K562 (cell line): ENCODE results near the gene MED14. TPM values are rescaled to one million over a fixed set of nuclear protein-coding genes. Genes with fewer than 3 reads are reported as not detected.

Experiments used
- ATAC-seq: fragments of 200-7000 bp; cut with Tn5 transposase; 3 replicates; pipeline ENCODE4 v1.9.1; 2020; ENCODE audit warnings: moderate library complexity
- BruUV-seq: library from RNA; stranded (reverse); fragments of 400-500 nt; replicated peaks from 2 replicates; lab custom pipeline; 2021; lab: Mats Ljungman, UMichigan
- CTCF ChIA-PET: fragments of 300-600 bp; formaldehyde crosslinking; extraction: SDS; loops from one replicate; lab custom pipeline; 2021; ENCODE audit warnings: low intra/inter-chr PET ratio; lab: Yijun Ruan, JAX
- POLR2A ChIA-PET: fragments of 300-600, 350-650 bp; sonication (Branson Sonifier 250); formaldehyde crosslinking; extraction: SDS; loops from one replicate; lab custom pipeline; 2021; ENCODE audit warnings: antibody characterized with exemption, inconsistent platforms; lab: Yijun Ruan, JAX
- DNase-seq, 4 experiments: peaks; one replicate each; pipeline versions ENCODE4 v3.0.0 to v3.0.0-alpha.2; 2011 to 2018; ENCODE audit warnings: low spot score in 3 of 4, mixed read lengths in 3 of 4; ENCODE audit errors: extremely low read depth in 1 of 4
- FAIRE-seq: peaks from 2 replicates; lab custom pipeline; 2011; peaks lifted over from hg19 to GRCh38; lab: Jason Lieb, UNC
- H2AFZ ChIP-seq: 2 replicates; pipeline ENCODE4 v1.6.0; 2011; ENCODE audit warnings: low read depth, low read length, control low read depth, inconsistent platforms
- H3K27ac ChIP-seq: fragments of 200-600 bp; 3 replicates; pipeline ENCODE4 v1.8.0; 2011; ENCODE audit warnings: low read depth, mild to moderate bottlenecking, control low read depth, inconsistent platforms, low read length, moderate library complexity, mixed read lengths; ENCODE audit errors: extremely low read depth
- H3K27me3 ChIP-seq, 2 experiments: fragments of 300-600 bp in 1 of 2; 2 replicates in 1 of 2; 3 replicates in 1 of 2; pipeline versions ENCODE4 v1.6.0 to v1.8.0; 2011; ENCODE audit warnings: inconsistent platforms in 2 of 2, low read length in 2 of 2, mild to moderate bottlenecking in 1 of 2, mixed read lengths in 1 of 2, moderate library complexity in 1 of 2; ENCODE audit not compliant: control insufficient read depth in 2 of 2, insufficient read depth in 2 of 2
- H3K36me3 ChIP-seq: fragments of 300-600 bp; 3 replicates; pipeline ENCODE4 v1.8.0; 2011; ENCODE audit warnings: mild to moderate bottlenecking, low read length, inconsistent platforms; ENCODE audit not compliant: control insufficient read depth, insufficient read depth
- H3K4me1 ChIP-seq, 2 experiments: fragments of 200-600 bp in 1 of 2; replicated peaks in 1 of 2; 2 replicates in 1 of 2; 3 replicates in 1 of 2; pipeline versions ENCODE4 v1.5.1 to v1.8.0; 2011; ENCODE audit warnings: inconsistent platforms in 2 of 2, low read length in 2 of 2, mild to moderate bottlenecking in 1 of 2, mixed read lengths in 1 of 2, moderate library complexity in 1 of 2; ENCODE audit not compliant: control insufficient read depth in 2 of 2, insufficient read depth in 2 of 2
- H3K4me2 ChIP-seq: 2 replicates; pipeline ENCODE4 v1.6.1; 2011; ENCODE audit warnings: low read length, control low read depth, inconsistent platforms, mixed read lengths; ENCODE audit not compliant: insufficient read depth
- H3K4me3 ChIP-seq: fragments of 200-600 bp; sonication (generic), shearing (Covaris generic); 2 replicates; pipeline ENCODE4 v1.5.1; 2016; ENCODE audit warnings: control low read depth, inconsistent platforms
- H3K79me2 ChIP-seq: fragments of 200-600 bp; 3 replicates; pipeline ENCODE4 v1.8.0; 2011; ENCODE audit warnings: low read length, inconsistent platforms; ENCODE audit not compliant: control insufficient read depth, insufficient read depth
- H3K9ac ChIP-seq, 2 experiments: 2 replicates each; pipeline versions ENCODE4 v1.6.0 to v1.6.1; 2011; ENCODE audit warnings: low read depth in 2 of 2, low read length in 2 of 2, control low read depth in 1 of 2, inconsistent platforms in 1 of 2, mild to moderate bottlenecking in 1 of 2, mixed read lengths in 1 of 2; ENCODE audit not compliant: insufficient read depth in 1 of 2
- H3K9me1 ChIP-seq: one replicate; pipeline ENCODE4 v1.6.0; 2011; ENCODE audit warnings: inconsistent platforms, mild to moderate bottlenecking, low read length, moderate library complexity; ENCODE audit not compliant: control insufficient read depth, insufficient read depth
- H3K9me3 ChIP-seq: replicated peaks from 2 replicates; pipeline ENCODE4 v1.5.1; 2011; ENCODE audit warnings: low read depth, low read length, inconsistent platforms; ENCODE audit not compliant: control insufficient read depth, insufficient read depth
- H4K20me1 ChIP-seq: replicated peaks from 2 replicates; pipeline ENCODE4 v1.6.1; 2011; ENCODE audit warnings: low read length, inconsistent platforms, mixed read lengths; ENCODE audit not compliant: control insufficient read depth, insufficient read depth
- ARID3A ChIP-seq: IDR thresholded peaks from 2 replicates; pipeline ENCODE4 v1.6.1; 2012; ENCODE audit warnings: low read depth, low read length, improper control_type of control experiment, borderline replicate concordance
- COPS2 ChIP-seq: fragments of 450-650 bp; conservative IDR thresholded peaks from 2 replicates; pipeline ENCODE4 v1.6.1; 2016; ENCODE audit warnings: mild to moderate bottlenecking, moderate library complexity
- E2F6 ChIP-seq, 2 experiments: IDR thresholded peaks; 2 replicates each; pipeline ENCODE4 v1.6.1; 2011; ENCODE audit warnings: borderline replicate concordance in 1 of 2, control low read depth in 1 of 2, low read depth in 1 of 2, low read length in 1 of 2, mild to moderate bottlenecking in 1 of 2, mixed read lengths in 1 of 2, moderate library complexity in 1 of 2; ENCODE audit not compliant: insufficient read depth in 1 of 2, insufficient read length in 1 of 2, poor library complexity in 1 of 2, severe bottlenecking in 1 of 2; ENCODE audit errors: extremely low read depth in 1 of 2
- ERF ChIP-seq: fragments of 450-650 bp; formaldehyde crosslinking; IDR thresholded peaks from 2 replicates; pipeline ENCODE4 v1.4.0; 2020; ENCODE audit warnings: mild to moderate bottlenecking, mixed read lengths
- HDAC2 ChIP-seq: fragments of 450-650 bp; IDR thresholded peaks from 2 replicates; pipeline ENCODE4 v1.6.1; 2016; ENCODE audit warnings: mild to moderate bottlenecking
- RNF2 ChIP-seq: sonication (generic); IDR thresholded peaks from 2 replicates; pipeline ENCODE4 v1.6.1; 2016
- WGBS: fragments of 100-300 bp; shearing (Covaris generic); methylation state at CpG from one replicate; pipeline ENCODE4 v1.1.6; 2016; ENCODE audit warnings: low coverage, mixed read lengths; ENCODE audit not compliant: insufficient coverage; ENCODE audit errors: missing lambda C conversion rate; 5-methylcytosine and 5-hydroxymethylcytosine counted together
- in situ Hi-C: fragments of 300-500 bp; cut with MboI; formaldehyde crosslinking; loops from 4 replicates; pipeline ENCODE4 v1.15.0; 2018; ENCODE audit warnings: inconsistent platforms, mixed read lengths
- intact Hi-C: fragments of 100-400 bp; cut with micrococcal nuclease; formaldehyde crosslinking; loops from 2 replicates; pipeline ENCODE4 v1.14.2; 2022
- polyA plus RNA-seq, 8 experiments: library from polyadenylated mRNA; depleted of rRNA in 4 of 8; stranded (reverse) in 5 of 8; unstranded in 3 of 8; fragments of >200 nt; fragmentation: Nextera tagmentation in 2 of 8; fragmentation: Illumina TruSeq in 1 of 8; extraction: Ambion mirVana in 2 of 8; extraction: Trizol in 1 of 8; gene quantifications; 2 replicates each; pipeline versions ENCODE4 v1.2.1 to v1.2.3, GENCODE V29; 2011 to 2014; ENCODE audit warnings: inconsistent platforms in 1 of 8, missing spikeins in 1 of 8
- total RNA-seq, 7 experiments: library from RNA; depleted of rRNA in 6 of 7; stranded (reverse); fragments of >200 nt in 6 of 7; fragmentation: Illumina TruSeq in 2 of 7; extraction: Trizol in 2 of 7; gene quantifications; 2 replicates each; pipeline versions ENCODE4 v1.2.1 to v1.2.3, GENCODE V29; 2011 to 2021; ENCODE audit warnings: low replicate concordance in 1 of 7
- TF ChIP-seq, protein P1 (sequence below): fragments of 200-800 bp; sonication (Bioruptor generic); IDR thresholded peaks from 2 replicates; pipeline ENCODE4 v1.6.1; 2017; ENCODE audit warnings: missing genetic modification characterization, missing compliant biosample characterization

MED14 gene
- total and polyA plus RNA-seq, 9 of the 15 experiments (the other 6 are each of a cell fraction or from before 2014, with no cell fraction given) = 9.2 to 35.3 (median 18.7) TPM

DNA sequence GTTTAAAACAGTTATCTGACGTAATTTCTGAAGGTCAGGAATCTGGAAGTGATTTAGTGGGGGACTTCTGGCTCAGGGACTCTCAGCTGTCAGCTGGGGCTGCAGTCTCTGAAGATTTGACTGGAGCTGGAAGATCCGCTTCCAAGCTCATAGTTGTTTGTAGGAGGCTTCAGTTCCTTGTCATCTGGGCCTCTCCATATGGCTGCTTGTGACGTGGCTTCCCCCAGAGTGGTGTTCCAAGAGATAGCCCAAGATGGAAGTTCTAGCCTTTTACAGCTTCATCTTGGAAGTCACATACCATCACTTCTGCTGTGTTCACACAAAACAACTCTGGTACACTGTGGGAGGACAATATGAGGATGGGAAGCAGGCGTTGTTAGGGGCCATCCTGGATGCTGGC, 110.0 kb downstream of the MED14 start:
- no peak overlapping the region for H3K9ac ChIP-seq
- no TSS peak for BruUV-seq
- H3K27me3 ChIP-seq = no peaks in the 10 kb centered on the region
- POLR2A ChIA-PET = no interaction called here
- no peak for ATAC-seq
- H3K9me3 ChIP-seq = no peaks in the 10 kb centered on the region
- CTCF ChIA-PET = no interaction called here
- H3K4me2 ChIP-seq = no peak overlapping the region
- no peak overlapping the region for H3K27ac ChIP-seq
- no peak for DNase-seq
- FAIRE-seq = no peak
- no peaks in the 10 kb centered on the region for H3K79me2 ChIP-seq
- H3K4me1 ChIP-seq = no peaks in the 10 kb centered on the region
- in situ Hi-C loops (no loop called here), intact Hi-C loops (no loop called here)
- H3K36me3 ChIP-seq = peaks cover 19% of the 10 kb centered on the region; the same call in 2 of the 3 replicates
- WGBS = 71% methylated on average over 3 of the region's 4 CpGs
- H3K4me3 ChIP-seq = no peak overlapping the region
- H2AFZ ChIP-seq = no peak overlapping the region
- no peaks in the 10 kb centered on the region for H3K9me1 ChIP-seq
- TF ChIP-seq HDAC2 = no peak
- no peak for TF ChIP-seq COPS2
- no peak for TF ChIP-seq ARID3A
- no peak for TF ChIP-seq ERF
- TF ChIP-seq, all 486 proteins: peak for 0
- H4K20me1 ChIP-seq = no peaks in the 10 kb centered on the region

DNA sequence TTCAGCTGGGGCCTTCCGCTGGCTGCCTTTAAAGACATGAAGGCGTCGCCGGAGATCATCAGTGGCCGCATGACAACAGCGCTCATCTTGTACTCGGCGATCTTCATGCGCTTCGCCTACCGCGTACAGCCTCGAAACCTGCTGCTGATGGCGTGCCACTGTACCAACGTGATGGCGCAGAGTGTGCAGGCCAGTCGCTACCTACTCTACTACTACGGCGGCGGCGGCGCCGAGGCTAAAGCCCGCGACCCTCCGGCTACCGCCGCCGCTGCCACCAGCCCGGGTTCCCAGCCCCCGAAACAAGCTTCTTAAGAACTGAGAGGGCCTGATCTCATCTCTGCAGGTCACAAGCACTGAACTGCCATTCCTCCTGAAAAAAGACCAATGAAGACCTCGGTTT, 111.7 kb downstream of the MED14 start:
- no peak overlapping the region for H3K4me2 ChIP-seq
- ChIA-PET POLR2A (no interaction called here), CTCF (no interaction called here)
- intact Hi-C loops = no loop called here
- DNase-seq (no peak), ATAC-seq (no peak), FAIRE-seq (no peak)
- WGBS = 80% methylated on average over 17 of the region's 32 CpGs
- H3K4me1 ChIP-seq = no peaks in the 10 kb centered on the region
- H4K20me1 ChIP-seq = no peaks in the 10 kb centered on the region
- no peak overlapping the region for H3K27ac ChIP-seq
- no peaks in the 10 kb centered on the region for H3K79me2 ChIP-seq
- no peaks in the 10 kb centered on the region for H3K9me3 ChIP-seq
- H2AFZ ChIP-seq = no peak overlapping the region
- no peak overlapping the region for H3K9ac ChIP-seq
- BruUV-seq = no TSS peak
- H3K36me3 ChIP-seq = peaks cover 10% of the 10 kb centered on the region; the same call in 1 of the 3 replicates
- no peak overlapping the region for H3K4me3 ChIP-seq
- in situ Hi-C loops = no loop called here
- TF ChIP-seq RNF2 (no peak), E2F6 (IDR thresholded peaks at IDR 0.05; ENCODE audit: borderline replicate concordance in 1 of 2, extremely low read depth in 1 of 2, insufficient read depth in 1 of 2, insufficient read length in 1 of 2, low read depth in 1 of 2, low read length in 1 of 2, poor library complexity in 1 of 2, severe bottlenecking in 1 of 2) (no peak)
- TF ChIP-seq, protein P1, sequence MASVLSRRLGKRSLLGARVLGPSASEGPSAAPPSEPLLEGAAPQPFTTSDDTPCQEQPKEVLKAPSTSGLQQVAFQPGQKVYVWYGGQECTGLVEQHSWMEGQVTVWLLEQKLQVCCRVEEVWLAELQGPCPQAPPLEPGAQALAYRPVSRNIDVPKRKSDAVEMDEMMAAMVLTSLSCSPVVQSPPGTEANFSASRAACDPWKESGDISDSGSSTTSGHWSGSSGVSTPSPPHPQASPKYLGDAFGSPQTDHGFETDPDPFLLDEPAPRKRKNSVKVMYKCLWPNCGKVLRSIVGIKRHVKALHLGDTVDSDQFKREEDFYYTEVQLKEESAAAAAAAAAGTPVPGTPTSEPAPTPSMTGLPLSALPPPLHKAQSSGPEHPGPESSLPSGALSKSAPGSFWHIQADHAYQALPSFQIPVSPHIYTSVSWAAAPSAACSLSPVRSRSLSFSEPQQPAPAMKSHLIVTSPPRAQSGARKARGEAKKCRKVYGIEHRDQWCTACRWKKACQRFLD = no peak
- no peaks in the 10 kb centered on the region for H3K9me1 ChIP-seq
- no peaks in the 10 kb centered on the region for H3K27me3 ChIP-seq
